ENCODE results near the gene XRN2. TPM values are rescaled to one million over a fixed set of nuclear protein-coding genes. Genes with fewer than 3 reads are reported as not detected.

XRN2 gene
- polyA plus RNA-seq, 1 experiment, result 48.9 TPM

DNA sequence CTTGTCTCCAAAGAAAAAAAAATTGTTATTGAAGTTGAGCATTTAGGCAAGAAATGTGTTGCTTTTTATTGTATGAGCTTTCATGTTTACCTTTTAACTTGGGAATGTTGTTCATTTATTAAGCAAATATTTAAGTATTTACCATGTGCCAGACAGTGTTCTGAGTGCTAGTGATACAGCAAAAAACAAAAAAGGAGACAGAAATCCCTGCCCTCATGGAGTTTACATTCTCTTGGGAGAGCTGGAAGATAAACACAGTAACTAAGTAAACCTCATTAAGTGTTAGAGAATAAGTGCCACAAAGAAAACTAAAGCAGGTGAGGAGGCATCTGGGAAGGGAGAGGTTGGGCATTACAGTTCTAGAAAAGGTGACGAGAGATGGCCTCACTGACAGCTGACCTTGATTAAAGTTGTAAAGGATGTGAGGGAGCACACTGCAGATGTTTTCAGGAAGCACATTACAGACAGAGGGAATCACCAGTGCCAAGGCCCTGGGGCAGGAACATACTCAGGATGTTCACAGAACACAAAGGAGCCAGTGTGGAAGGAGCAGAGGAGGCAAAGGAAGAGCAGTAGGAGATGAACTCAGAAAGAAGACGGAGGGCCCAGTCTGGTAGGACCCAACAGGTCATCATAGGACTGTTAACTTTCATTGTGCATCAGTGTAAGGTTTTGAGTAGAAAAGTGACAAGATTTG lies 33.5 kb downstream of the XRN2 start:
- no peaks in the 10 kb centered on the region for H3K27me3 ChIP-seq (ENCODE audit: control insufficient read depth, insufficient read depth, low read length)
- no peak overlapping the region for H3K4me3 ChIP-seq (ENCODE audit: low read depth, low read length)
- CTCF ChIA-PET, result interaction anchor here (1.2 to 4.3 kb wide), 2 partner anchors 12 to 101 kb away, joined by 3 to 14 read pairs; no protein-coding TSS in a partner anchor
- POLR2A ChIA-PET, result no interaction called here
- TF ChIP-seq, protein P1, sequence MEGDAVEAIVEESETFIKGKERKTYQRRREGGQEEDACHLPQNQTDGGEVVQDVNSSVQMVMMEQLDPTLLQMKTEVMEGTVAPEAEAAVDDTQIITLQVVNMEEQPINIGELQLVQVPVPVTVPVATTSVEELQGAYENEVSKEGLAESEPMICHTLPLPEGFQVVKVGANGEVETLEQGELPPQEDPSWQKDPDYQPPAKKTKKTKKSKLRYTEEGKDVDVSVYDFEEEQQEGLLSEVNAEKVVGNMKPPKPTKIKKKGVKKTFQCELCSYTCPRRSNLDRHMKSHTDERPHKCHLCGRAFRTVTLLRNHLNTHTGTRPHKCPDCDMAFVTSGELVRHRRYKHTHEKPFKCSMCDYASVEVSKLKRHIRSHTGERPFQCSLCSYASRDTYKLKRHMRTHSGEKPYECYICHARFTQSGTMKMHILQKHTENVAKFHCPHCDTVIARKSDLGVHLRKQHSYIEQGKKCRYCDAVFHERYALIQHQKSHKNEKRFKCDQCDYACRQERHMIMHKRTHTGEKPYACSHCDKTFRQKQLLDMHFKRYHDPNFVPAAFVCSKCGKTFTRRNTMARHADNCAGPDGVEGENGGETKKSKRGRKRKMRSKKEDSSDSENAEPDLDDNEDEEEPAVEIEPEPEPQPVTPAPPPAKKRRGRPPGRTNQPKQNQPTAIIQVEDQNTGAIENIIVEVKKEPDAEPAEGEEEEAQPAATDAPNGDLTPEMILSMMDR (IDR thresholded peaks at IDR 0.05; ENCODE audit: insufficient read depth, low read depth, low read length), result no peak
- peaks cover 15% of the 10 kb centered on the region for H3K36me3 ChIP-seq (ENCODE audit: control insufficient read depth, insufficient read depth, low read length)
- DNase-seq (ENCODE audit: low read depth), result no peak

DNA sequence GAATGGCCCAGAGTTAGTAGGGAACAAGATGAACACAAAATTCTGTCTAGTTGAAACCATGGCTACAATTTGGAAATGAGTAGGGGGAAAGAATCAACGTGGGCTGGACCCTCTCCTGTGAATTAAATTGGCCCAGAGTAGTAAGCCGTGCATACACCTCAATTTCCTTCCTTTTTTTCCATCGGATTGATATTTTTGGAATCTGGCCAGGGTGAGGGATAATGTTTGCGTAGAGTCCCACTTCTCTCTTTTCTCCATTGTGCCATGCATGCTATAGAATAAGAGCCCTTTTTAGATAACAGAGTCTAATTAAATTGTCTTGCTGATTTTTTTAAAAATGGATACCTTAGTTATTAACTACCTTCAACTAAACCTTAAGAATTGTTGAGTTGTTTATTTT lies 35.2 kb downstream of the XRN2 start:
- H3K36me3 ChIP-seq (ENCODE audit: control insufficient read depth, insufficient read depth, low read length), result peaks cover 13% of the 10 kb centered on the region
- DNase-seq (ENCODE audit: low read depth), result no peak
- no peaks in the 10 kb centered on the region for H3K27me3 ChIP-seq (ENCODE audit: control insufficient read depth, insufficient read depth, low read length)
- TF ChIP-seq, protein P1 (IDR thresholded peaks at IDR 0.05; ENCODE audit: insufficient read depth, low read depth, low read length), result no peak
- CTCF ChIA-PET, result no interaction called here
- POLR2A ChIA-PET, result no interaction called here
- H3K4me3 ChIP-seq (ENCODE audit: low read depth, low read length), result no peak overlapping the region

DNA sequence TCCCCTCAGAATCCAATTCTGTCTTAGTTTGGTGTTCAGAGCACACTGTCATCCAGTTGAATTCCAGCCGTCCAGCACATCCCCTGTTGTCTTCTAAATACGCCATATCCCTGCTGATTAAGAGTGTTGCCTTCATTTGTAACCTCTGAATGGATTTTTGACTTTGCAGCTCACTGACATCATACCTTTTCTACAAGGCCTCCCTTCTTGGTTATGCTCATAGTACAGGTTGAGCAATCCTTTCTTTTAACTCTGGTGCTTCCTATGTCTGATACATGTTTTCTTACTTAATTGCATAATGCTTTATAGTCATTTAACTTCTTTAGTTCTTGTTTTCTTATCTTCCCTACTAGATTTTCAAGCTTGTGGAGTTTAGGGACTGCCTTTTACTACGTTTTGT lies 36.4 kb downstream of the XRN2 start:
- CTCF ChIA-PET, result no interaction called here
- POLR2A ChIA-PET, result no interaction called here

DNA sequence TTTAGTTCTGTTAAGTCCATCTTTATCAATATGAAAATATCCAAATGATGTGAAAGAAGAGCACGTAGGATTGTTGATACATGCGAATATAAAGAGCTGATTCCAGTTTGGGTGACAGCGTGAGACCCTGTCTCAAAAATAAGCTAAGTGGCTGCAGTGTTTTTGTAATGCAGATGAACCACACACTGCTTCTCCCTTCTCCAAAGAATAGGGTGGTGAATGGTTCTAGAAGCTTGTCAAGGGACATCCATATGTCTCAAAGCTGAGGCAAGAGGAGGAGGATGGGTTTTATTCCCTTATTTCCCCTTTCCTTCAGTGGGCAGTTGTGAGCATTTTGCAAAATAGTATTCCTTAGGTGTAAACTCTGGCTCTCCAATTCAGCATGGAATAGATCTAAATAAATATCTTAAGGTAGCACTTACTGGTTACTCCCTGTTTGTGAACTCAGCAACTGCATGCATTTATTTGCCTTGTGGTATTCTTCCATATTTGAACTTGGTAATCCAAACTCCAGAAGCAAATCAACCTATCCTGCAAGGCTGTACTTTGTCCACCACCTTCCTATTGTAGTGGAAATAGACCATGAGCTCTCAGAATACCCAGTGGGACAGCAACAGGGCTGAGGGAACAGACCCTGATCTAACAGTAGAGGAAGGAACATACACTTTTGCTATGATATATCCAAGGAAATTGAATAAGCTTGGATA lies 38.0 kb downstream of the XRN2 start:
- no peak overlapping the region for H3K4me3 ChIP-seq (ENCODE audit: low read depth, low read length)
- no peak for DNase-seq (ENCODE audit: low read depth)
- H3K27me3 ChIP-seq (ENCODE audit: control insufficient read depth, insufficient read depth, low read length), result no peaks in the 10 kb centered on the region
- ChIA-PET CTCF (interaction anchor here (1.3 to 1.7 kb wide), 2 partner anchors 10 to 47 kb away, joined by 3 read pairs; no protein-coding TSS in a partner anchor), POLR2A (no interaction called here)
- TF ChIP-seq, protein P1 (IDR thresholded peaks at IDR 0.05; ENCODE audit: insufficient read depth, low read depth, low read length), result no peak
- H3K36me3 ChIP-seq (ENCODE audit: control insufficient read depth, insufficient read depth, low read length), result peaks cover 14% of the 10 kb centered on the region

More for the DNA sequence above, 36.4 kb downstream of the XRN2 start:
- no peaks in the 10 kb centered on the region for H3K27me3 ChIP-seq (ENCODE audit: control insufficient read depth, insufficient read depth, low read length)
- TF ChIP-seq, protein P1 (IDR thresholded peaks at IDR 0.05; ENCODE audit: insufficient read depth, low read depth, low read length), result no peak
- peaks cover 14% of the 10 kb centered on the region for H3K36me3 ChIP-seq (ENCODE audit: control insufficient read depth, insufficient read depth, low read length)
- H3K4me3 ChIP-seq (ENCODE audit: low read depth, low read length), result no peak overlapping the region
- DNase-seq (ENCODE audit: low read depth), result no peak

DNA sequence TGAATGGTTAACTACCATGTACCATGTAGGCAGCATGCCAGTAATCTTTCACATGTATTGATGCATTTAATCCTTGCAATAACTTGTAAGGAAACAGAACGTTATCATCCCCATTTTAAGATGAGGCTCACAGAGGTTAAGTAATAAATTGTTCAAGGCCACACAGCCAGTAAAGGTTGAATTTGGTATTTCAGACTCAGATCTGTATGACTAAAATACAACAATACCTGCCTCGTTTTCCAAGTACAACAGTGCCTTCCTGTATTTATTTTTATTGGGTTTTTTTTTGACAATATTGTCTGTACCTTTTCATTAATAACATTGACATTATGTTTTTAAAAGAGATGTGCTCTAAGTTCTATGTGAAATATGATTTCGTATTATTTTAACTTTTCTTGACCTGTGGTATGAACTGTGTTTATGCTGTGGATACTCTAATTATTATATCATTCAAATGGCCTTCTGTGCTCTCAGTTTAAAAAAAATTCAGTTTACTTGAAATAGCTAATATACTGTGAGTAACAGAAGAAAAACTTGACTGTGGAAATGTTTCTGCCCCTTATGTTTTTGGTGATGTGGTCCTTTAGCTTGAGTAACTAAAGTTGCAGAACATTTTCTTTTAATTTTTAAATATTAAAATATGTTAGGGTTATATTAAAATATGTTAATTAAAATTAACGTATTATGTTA lies 39.7 kb downstream of the XRN2 start:
- TF ChIP-seq, protein P1 (IDR thresholded peaks at IDR 0.05; ENCODE audit: insufficient read depth, low read depth, low read length), result no peak
- Histone ChIP-seq H3K4me3 (ENCODE audit: low read depth, low read length) (no peak overlapping the region), H3K36me3 (ENCODE audit: control insufficient read depth, insufficient read depth, low read length) (peaks cover 7% of the 10 kb centered on the region), H3K27me3 (ENCODE audit: control insufficient read depth, insufficient read depth, low read length) (no peaks in the 10 kb centered on the region)
- ChIA-PET POLR2A (no interaction called here), CTCF (interaction anchor here (0.8 to 1.7 kb wide), 2 partner anchors 10 to 12 kb away, joined by 3 read pairs; no protein-coding TSS in a partner anchor)
- DNase-seq (ENCODE audit: low read depth), result no peak

All from BJ (cell line).